ENCODE data around the gene TSPAN9. TPM values are rescaled to one million over a fixed set of nuclear protein-coding genes. Genes with fewer than 3 reads are reported as not detected.

TSPAN9 gene
- total RNA-seq, 3 donors from 2014 or later, result 16.8 to 44.9 (median 36.9) TPM

- Histone ChIP-seq H3K27ac (peak overlapping the region; percentile 76 to 91), H3K4me3 (peak overlapping the region in 1 of 3 donors; percentile 29), H3K4me1 (peaks cover 15 to 36% of the 10 kb centered on the region in 2 donors), H3K27me3 (no peaks in the 10 kb centered on the region), H3K36me3 (no peaks in the 10 kb centered on the region), H3K9me3 (no peaks in the 10 kb centered on the region)
- intact Hi-C loops (cut with DNase I; ENCODE audit: low total_unique reads), result no loop called here
- no peak for DNase-seq (ENCODE audit: low spot score in 2 of 2)
- TF ChIP-seq POLR2AphosphoS5 (IDR thresholded peaks at IDR 0.05), result peak in 1 of 3 donors; percentile 28
- TF ChIP-seq CTCF (IDR thresholded peaks at IDR 0.05), result no peak
- no peak for TF ChIP-seq POLR2A (IDR thresholded peaks at IDR 0.05)
Measured at GRCh38 chr12:3117591-3118015, 40.4 kb downstream of the TSPAN9 start.

GRCh38 chr12:3119192-3119755 is 42.1 kb downstream of the TSPAN9 start:
- Histone ChIP-seq H3K27me3 (no peaks in the 10 kb centered on the region), H3K9me3 (no peaks in the 10 kb centered on the region), H3K27ac (peak overlapping the region; percentile 93 to 98), H3K4me1 (peaks cover 15 to 43% of the 10 kb centered on the region in 2 donors), H3K4me3 (peak overlapping the region in 1 of 3 donors; percentile 30), H3K36me3 (no peaks in the 10 kb centered on the region)
- no peak for DNase-seq (ENCODE audit: low spot score in 2 of 2)
- intact Hi-C loops (cut with DNase I; ENCODE audit: low total_unique reads), result no loop called here
- TF ChIP-seq POLR2A (IDR thresholded peaks at IDR 0.05), result no peak
- no peak for TF ChIP-seq CTCF (IDR thresholded peaks at IDR 0.05)
- no peak for TF ChIP-seq POLR2AphosphoS5 (IDR thresholded peaks at IDR 0.05)

GRCh38 chr12:3119756-3120601 is 42.8 kb downstream of the TSPAN9 start:
- Histone ChIP-seq H3K36me3 (no peaks in the 10 kb centered on the region), H3K27ac (peak overlapping the region; percentile 93 to 98), H3K4me3 (peak overlapping the region in 1 of 3 donors; percentile 34), H3K4me1 (peaks cover 15 to 43% of the 10 kb centered on the region in 2 donors), H3K9me3 (no peaks in the 10 kb centered on the region), H3K27me3 (no peaks in the 10 kb centered on the region)
- DNase-seq (ENCODE audit: low spot score in 2 of 2), result peak; percentile 78 to 82
- intact Hi-C loops (cut with DNase I; ENCODE audit: low total_unique reads), result loop anchor here (5.0 kb wide), 1 partner anchor 38 kb away; no protein-coding TSS in a partner anchor
- TF ChIP-seq POLR2AphosphoS5 (IDR thresholded peaks at IDR 0.05), result peak in 2 of 3 donors; percentile 20 to 25
- TF ChIP-seq CTCF (IDR thresholded peaks at IDR 0.05), result no peak

- peak overlapping the region; percentile 93 to 98 for H3K27ac ChIP-seq
- no peaks in the 10 kb centered on the region for H3K36me3 ChIP-seq
- TF ChIP-seq CTCF (IDR thresholded peaks at IDR 0.05) (no peak), POLR2AphosphoS5 (IDR thresholded peaks at IDR 0.05) (no peak), POLR2A (IDR thresholded peaks at IDR 0.05) (no peak)
- H3K4me3 ChIP-seq, result peak overlapping the region in 1 of 3 donors; percentile 34
- H3K9me3 ChIP-seq, result no peaks in the 10 kb centered on the region
- intact Hi-C loops (cut with DNase I; ENCODE audit: low total_unique reads), result loop anchor here (5.0 kb wide), 1 partner anchor 38 kb away; no protein-coding TSS in a partner anchor
- no peak for DNase-seq (ENCODE audit: low spot score in 2 of 2)
- H3K4me1 ChIP-seq, result peaks cover 15 to 43% of the 10 kb centered on the region in 2 donors
- H3K27me3 ChIP-seq, result no peaks in the 10 kb centered on the region
Measured at GRCh38 chr12:3120701-3121100, 43.5 kb downstream of the TSPAN9 start.
